NCI-H2029 (cell line): Measurements from ENCODE around the gene GALNT17.
"Not testable (repeated sequence)": the region's sequence is repeated elsewhere in the genome, so short reads cannot be mapped to it uniquely, and the experiment has no call there.

Experiments used
- DNase-seq: peaks from one replicate; lab custom pipeline; 2025; lab: John Stamatoyannopoulos, UW

Gene GALNT17

GRCh38 chr7:71636329-71636728 lies 504.4 kb downstream of the GALNT17 start:
- DNase-seq = peak; percentile 13

GRCh38 chr7:71637578-71637977 lies 505.6 kb downstream of the GALNT17 start:
- DNase-seq = no peak

- DNase-seq = no peak
Observed at GRCh38 chr7:71638108-71638507, 506.2 kb downstream of the GALNT17 start.

- no peak for DNase-seq
Observed at GRCh38 chr7:71639382-71640085, 507.6 kb downstream of the GALNT17 start.

GRCh38 chr7:71643031-71643430 lies 511.1 kb downstream of the GALNT17 start:
- not testable (repeated sequence) for DNase-seq

GRCh38 chr7:71645836-71646235 lies 513.9 kb downstream of the GALNT17 start:
- DNase-seq = no peak

GRCh38 chr7:71649812-71650211 lies 517.9 kb downstream of the GALNT17 start:
- no peak for DNase-seq

GRCh38 chr7:71650653-71651337 lies 518.9 kb downstream of the GALNT17 start:
- DNase-seq = no peak

- no peak for DNase-seq
Observed at GRCh38 chr7:71652510-71652909, 520.6 kb downstream of the GALNT17 start.

- DNase-seq = no peak
Observed at GRCh38 chr7:71657386-71657785, 525.4 kb downstream of the GALNT17 start.

- DNase-seq = no peak
Observed at GRCh38 chr7:71659622-71660021, 527.7 kb downstream of the GALNT17 start.

- no peak for DNase-seq
Observed at GRCh38 chr7:71661671-71662224, 529.8 kb downstream of the GALNT17 start.

GRCh38 chr7:71665716-71666115 lies 533.8 kb downstream of the GALNT17 start:
- no peak for DNase-seq

- DNase-seq = no peak
Observed at GRCh38 chr7:71668572-71668971, 536.6 kb downstream of the GALNT17 start.

GRCh38 chr7:71679480-71679879 lies 547.5 kb downstream of the GALNT17 start:
- DNase-seq = no peak

- no peak for DNase-seq
Observed at GRCh38 chr7:71682181-71682580, 550.2 kb downstream of the GALNT17 start.

GRCh38 chr7:71682841-71683781 lies 551.2 kb downstream of the GALNT17 start:
- peak; percentile 14 for DNase-seq

GRCh38 chr7:71687286-71687685 lies 555.3 kb downstream of the GALNT17 start:
- no peak for DNase-seq

GRCh38 chr7:71687831-71688599 lies 556.1 kb downstream of the GALNT17 start:
- DNase-seq = no peak

GRCh38 chr7:71691538-71691937 lies 559.6 kb downstream of the GALNT17 start:
- DNase-seq = no peak

- no peak for DNase-seq
Observed at GRCh38 chr7:71694665-71695064, 562.7 kb downstream of the GALNT17 start.
